Measurements from ENCODE around the gene NKRF. TPM values are rescaled to one million over a fixed set of nuclear protein-coding genes. Genes with fewer than 3 reads are reported as not detected.

Gene NKRF
- polyA plus RNA-seq, 1 of the 3 experiments (the other 2 are of a cell fraction), result 3.2 TPM

GRCh38 chrX:119589810-119590209 is 16.4 kb downstream of the NKRF start:
- H3F3A ChIP-seq (replicated peaks; ENCODE audit: insufficient read depth), result no peaks in the 10 kb centered on the region
- no peaks in the 10 kb centered on the region; the same call in 1 of the 2 replicates for H3K27me3 ChIP-seq (ENCODE audit: insufficient read depth)
- no peaks in the 10 kb centered on the region for H3K9me3 ChIP-seq
- no peak overlapping the region for H3K27ac ChIP-seq (ENCODE audit: low read depth in 2 of 2, low read length in 1 of 2)
- H4K20me1 ChIP-seq (ENCODE audit: insufficient read depth), result no peaks in the 10 kb centered on the region
- ChIA-PET POLR2A (no interaction called here), CTCF (interaction anchor here (1.5 kb wide), 1 partner anchor 20 kb away, joined by 7 read pairs; no protein-coding TSS in a partner anchor)
- no peak overlapping the region for H3K9ac ChIP-seq
- no peak overlapping the region for H3K4me3 ChIP-seq (ENCODE audit: low read depth in 2 of 2, low read length in 1 of 2)
- DNase-seq, result no peak
- no peak overlapping the region for H2AFZ ChIP-seq (ENCODE audit: low read depth)
- H3K4me2 ChIP-seq, result no peak overlapping the region
- peaks cover 4 to 23% of the 10 kb centered on the region in 2 experiments for H3K36me3 ChIP-seq (replicated peaks in 1 of 2; ENCODE audit: control insufficient read depth in 1 of 2, insufficient read depth in 2 of 2, low read length in 1 of 2)
- 46% methylated on average over 5 of the region's 5 CpGs for WGBS (ENCODE audit: low lambda C conversion rate)
- H3K4me1 ChIP-seq (ENCODE audit: control insufficient read depth in 1 of 2, insufficient read depth in 2 of 2, low read depth in 1 of 2, low read length in 1 of 2), result no peaks in the 10 kb centered on the region
- no peak for TF ChIP-seq EZH2phosphoT487 (IDR thresholded peaks at IDR 0.05; ENCODE audit: borderline replicate concordance, low read depth)
- TF ChIP-seq TCF12 (IDR thresholded peaks at IDR 0.05), result no peak
- no peak for TF ChIP-seq MXI1 (IDR thresholded peaks at IDR 0.05; ENCODE audit: low read depth, low read length)
- TF ChIP-seq EP300 (IDR thresholded peaks at IDR 0.05; ENCODE audit: borderline replicate concordance in 1 of 2, low read depth in 1 of 2, low read length in 1 of 2), result no peak
- TF ChIP-seq RAD21 (IDR thresholded peaks at IDR 0.05; ENCODE audit: low read length), result no peak
- TF ChIP-seq ZBTB33 (IDR thresholded peaks at IDR 0.05; ENCODE audit: borderline replicate concordance, low read depth), result no peak
- no peak for TF ChIP-seq YY1 (IDR thresholded peaks at IDR 0.05; ENCODE audit: low read depth)
- no peak for TF ChIP-seq RFX5 (IDR thresholded peaks at IDR 0.05; ENCODE audit: low read length)
- no peak for TF ChIP-seq POLR2AphosphoS5 (IDR thresholded peaks at IDR 0.05; ENCODE audit: low read depth, low read length)
- no peak for TF ChIP-seq CHD2 (IDR thresholded peaks at IDR 0.05; ENCODE audit: low read length, partially characterized antibody)
- TF ChIP-seq JUND (IDR thresholded peaks at IDR 0.05), result no peak
- no peak for TF ChIP-seq CTCF (IDR thresholded peaks at IDR 0.05)
- TF ChIP-seq FOXM1 (IDR thresholded peaks at IDR 0.05; ENCODE audit: low read depth), result no peak
- TF ChIP-seq MAX (IDR thresholded peaks at IDR 0.05; ENCODE audit: low read depth), result no peak
- H3K9me2 ChIP-seq, result no peaks in the 10 kb centered on the region
- H3K79me2 ChIP-seq (ENCODE audit: insufficient read depth), result peaks cover 12% of the 10 kb centered on the region; the same call in 1 of the 2 replicates

All from SK-N-SH (cell line).